Heart left ventricle (tissue), 16 donors: Measurements from ENCODE around the gene SMARCD2. TPM values are rescaled to one million over a fixed set of nuclear protein-coding genes. Genes with fewer than 3 reads are reported as not detected.

Source experiments
- ATAC-seq, 4 donors: fragments of 200-7000 bp; cut with Tn5 transposase; one replicate each; pipeline ENCODE4 v1.9.1; 2020 to 2022; ENCODE audit warnings: moderate library complexity in 4 of 4, mild to moderate bottlenecking in 3 of 4, moderate number of reproducible peaks in 1 of 4
- DNase-seq, 5 donors: peaks; one replicate each; pipeline ENCODE4 v3.0.0-alpha.2; 2020
- H3K27ac ChIP-seq, 12 donors: fragments of 200-600 bp; sonication (generic) in 4 of 12; one replicate each; pipeline versions ENCODE4 v1.5.0 to v1.8.0; 2016 to 2022; ENCODE audit warnings: mild to moderate bottlenecking in 2 of 12
- H3K27me3 ChIP-seq, 9 donors: fragments of 200-600 bp; sonication (generic) in 2 of 9; one replicate each; pipeline versions ENCODE4 v1.5.1 to v1.8.0; 2016 to 2022; ENCODE audit warnings: mild to moderate bottlenecking in 3 of 9
- H3K36me3 ChIP-seq, 9 donors: fragments of 200-600 bp; sonication (generic) in 2 of 9; one replicate each; pipeline versions ENCODE4 v1.5.0 to v1.8.0; 2018 to 2022; ENCODE audit warnings: mild to moderate bottlenecking in 2 of 9
- H3K4me1 ChIP-seq, 12 donors: fragments of 200-600 bp; sonication (generic) in 4 of 12; one replicate each; pipeline versions ENCODE4 v1.5.0 to v1.8.0; 2016 to 2022; ENCODE audit warnings: mild to moderate bottlenecking in 3 of 12
- H3K4me3 ChIP-seq, 12 donors: fragments of 200-600 bp; sonication (generic) in 4 of 12; one replicate each; pipeline versions ENCODE4 v1.5.0 to v1.8.0; 2017 to 2022; ENCODE audit warnings: mild to moderate bottlenecking in 9 of 12, moderate library complexity in 4 of 12
- H3K9me3 ChIP-seq, 12 donors: fragments of 200-600 bp; sonication (generic) in 4 of 12; one replicate each; pipeline versions ENCODE4 v1.5.0 to v1.8.0; 2016 to 2022; ENCODE audit warnings: mild to moderate bottlenecking in 1 of 12
- CTCF ChIP-seq, 12 donors: fragments of 200-600 bp; sonication (generic) in 4 of 12; IDR thresholded peaks; one replicate each; pipeline versions ENCODE4 v1.5.0 to v1.8.0; 2018 to 2022; ENCODE audit warnings: antibody characterized with exemption in 12 of 12, mild to moderate bottlenecking in 5 of 12
- POLR2A ChIP-seq, 2 donors: fragments of 450-650 bp; IDR thresholded peaks; one replicate each; pipeline ENCODE4 v1.6.1; 2017; ENCODE audit warnings: antibody characterized with exemption in 2 of 2, mild to moderate bottlenecking in 2 of 2, moderate library complexity in 2 of 2
- WGBS, 4 donors: extraction: QIAGEN DNeasy Blood & Tissue Kit in 2 of 4; methylation state at CpG; one replicate each; pipeline versions ENCODE4 v1.1.5 to v1.1.7; 2013 to 2018; 5-methylcytosine and 5-hydroxymethylcytosine counted together
- intact Hi-C, 10 donors: fragments of 100-400 bp; cut with DNase I; formaldehyde crosslinking; loops; one replicate each; pipeline versions ENCODE4 v1.11.1 to v1.14.2; 2022
- polyA plus RNA-seq, 2 donors: library from polyadenylated mRNA; stranded (reverse); fragments of 200-250 nt; gene quantifications; one replicate each; pipeline ENCODE4 v1.2.3, GENCODE V29; 2013
- total RNA-seq, 9 donors: library from RNA; depleted of rRNA in 2 of 9; stranded (reverse); fragments of >200 nt in 2 of 9; fragmentation: NEBNext Ultra II Directional in 3 of 9; extraction: Animal tissue kit (Norgen Biotek cat#: 25700) in 3 of 9; gene quantifications; one replicate each; pipeline versions ENCODE4 v1.1.0 to v1.2.4, GENCODE V29; 2016 to 2023
- donor health status: ischemic (EF 13 %, LVEDD 7.1; RV severe dilation, severe dysfunction).
- donor health status: healthy with polysubstance abuse.
- donor health status: DM: no; HTN: yes; CAD: no.
- donor health status: DM: no; HTN: no; CAD: no.
- donor health status: ischemic (EF 25% LVEDD 6.9; RV normal size, moderate dysfunction).
- donor health status: ischemic (EF 25% LVEDD 5.7; RV mildly dilated, moderate dysfunction).
- donor health status: healthy.
- donor health status: DM: yes; HTN: yes; CAD: no.
- donor health status: ischemic (EF 35%, LVEDD 5.7; RV mildly dilated, moderate dysfunction).
- donor health status: nonischemic (EF 11% LVEDD 7.7; RV severe dilation, severe dysfunction).
- donor health status: DM: yes; HTN: yes; CAD: no.
- donor health status: PGD.
- donor health status: ischemic (EF 29% LVEDD 5.4; RV normal size, mild dysfunction).
- donor health status: nonischemic (EF 23%, LVEDD 6.1; RV moderate dilation, normal function).

Gene SMARCD2
- total and polyA plus RNA-seq, 11 donors, result 11.3 to 40.9 (median 24.1) TPM

- no peaks in the 10 kb centered on the region for H3K9me3 ChIP-seq
- no peak for DNase-seq
- H3K4me1 ChIP-seq, result peaks cover 0 to 3% (median 0%) of the 10 kb centered on the region in 12 donors
- H3K4me3 ChIP-seq, result no peak overlapping the region
- no peaks in the 10 kb centered on the region for H3K27me3 ChIP-seq
- peaks cover 0 to 100% (median 99%) of the 10 kb centered on the region in 9 donors for H3K36me3 ChIP-seq
- WGBS, 4 donors, result 81 to 90% (median 85%) methylated on average over 3 of the region's 3 CpGs
- no peak for ATAC-seq
- no peak overlapping the region for H3K27ac ChIP-seq
- no peak for TF ChIP-seq POLR2A (IDR thresholded peaks at IDR 0.05)
- no peak for TF ChIP-seq CTCF (IDR thresholded peaks at IDR 0.05)
- intact Hi-C loops, result no loop called here
These were observed 50.3 kb downstream of the SMARCD2 start for GRCh38 chr17:63792055-63792729.

GRCh38 chr17:63790057-63790456, 52.4 kb downstream of the SMARCD2 start:
- Histone ChIP-seq H3K4me1 (peaks cover 0 to 3% (median 0%) of the 10 kb centered on the region in 12 donors), H3K9me3 (no peaks in the 10 kb centered on the region), H3K36me3 (peaks cover 0 to 97% (median 94%) of the 10 kb centered on the region in 9 donors), H3K4me3 (no peak overlapping the region), H3K27ac (no peak overlapping the region), H3K27me3 (no peaks in the 10 kb centered on the region)
- no peak for DNase-seq
- intact Hi-C loops, result no loop called here
- 92 to 93% (median 92%) methylated on average over 6 of the region's 6 CpGs for WGBS, 4 donors
- TF ChIP-seq CTCF (IDR thresholded peaks at IDR 0.05), result no peak
- no peak for TF ChIP-seq POLR2A (IDR thresholded peaks at IDR 0.05)
- ATAC-seq, result no peak

GRCh38 chr17:63786971-63787711, 55.3 kb downstream of the SMARCD2 start:
- ATAC-seq (no peak), DNase-seq (no peak)
- WGBS, 4 donors, result 95 to 97% (median 96%) methylated on average over 13 of the region's 13 CpGs
- H3K27ac ChIP-seq, result no peak overlapping the region
- peaks cover 0 to 97% (median 87%) of the 10 kb centered on the region in 9 donors for H3K36me3 ChIP-seq
- H3K4me3 ChIP-seq, result no peak overlapping the region
- intact Hi-C loops, result no loop called here
- TF ChIP-seq CTCF (IDR thresholded peaks at IDR 0.05) (no peak), POLR2A (IDR thresholded peaks at IDR 0.05) (no peak)
- H3K4me1 ChIP-seq, result peaks cover 0 to 7% (median 0%) of the 10 kb centered on the region in 12 donors
- no peaks in the 10 kb centered on the region for H3K27me3 ChIP-seq
- H3K9me3 ChIP-seq, result no peaks in the 10 kb centered on the region

GRCh38 chr17:63786117-63786516, 56.4 kb downstream of the SMARCD2 start:
- WGBS, 4 donors, result 97 to 100% (median 100%) methylated on average over 1 of the region's 1 CpG

More at GRCh38 chr17:63786117-63786516, 56.4 kb downstream of the SMARCD2 start:
- Histone ChIP-seq H3K36me3 (peaks cover 0 to 93% (median 79%) of the 10 kb centered on the region in 9 donors), H3K9me3 (no peaks in the 10 kb centered on the region), H3K4me1 (peaks cover 0 to 7% (median 0%) of the 10 kb centered on the region in 12 donors), H3K4me3 (no peak overlapping the region), H3K27ac (no peak overlapping the region), H3K27me3 (no peaks in the 10 kb centered on the region)
- DNase-seq (no peak), ATAC-seq (no peak)
- TF ChIP-seq POLR2A (IDR thresholded peaks at IDR 0.05) (no peak), CTCF (IDR thresholded peaks at IDR 0.05) (no peak)
- intact Hi-C loops, result no loop called here
